A549 (cell line): ENCODE results near the gene RABL6. TPM values are rescaled to one million over a fixed set of nuclear protein-coding genes. Genes with fewer than 3 reads are reported as not detected.

Source experiments
- ATAC-seq, 2 experiments: fragments of 200-7000 bp in 1 of 2; fragments of >200 bp in 1 of 2; cut with Nextera tagmentation in 1 of 2; cut with Tn5 transposase in 1 of 2; 3 replicates each; pipeline versions ENCODE4 v1.8.0 to v1.9.1; 2018 to 2020; ENCODE audit warnings: mild to moderate bottlenecking in 1 of 2, moderate library complexity in 1 of 2
- CTCF ChIA-PET: fragments of 300-600 bp; sonication (Branson Sonifier 250); formaldehyde crosslinking; extraction: SDS; loops from one replicate; lab custom pipeline; 2021; ENCODE audit warnings: antibody characterized with exemption, inconsistent platforms; lab: Yijun Ruan, JAX
- POLR2A ChIA-PET: fragments of 350-600 bp; formaldehyde crosslinking; extraction: SDS; loops from one replicate; lab custom pipeline; 2021; ENCODE audit warnings: antibody characterized with exemption, inconsistent platforms; lab: Yijun Ruan, JAX
- DNase-seq, 2 experiments: peaks; one replicate each; pipeline versions ENCODE4 v3.0.0 to v3.0.0-alpha.2; 2011 to 2016; ENCODE audit warnings: low read depth in 1 of 2, low spot score in 1 of 2
- FAIRE-seq: peaks from 2 replicates; lab custom pipeline; 2011; peaks lifted over from hg19 to GRCh38; lab: Jason Lieb, UNC
- H3K27ac ChIP-seq, 2 experiments: fragments of >200 bp; sonication (Bioruptor Twin); formaldehyde crosslinking; 3 replicates each; pipeline ENCODE4 v1.5.1; 2016 to 2017
- H3K4me1 ChIP-seq: fragments of >200 bp; sonication (Bioruptor Twin); formaldehyde crosslinking; 3 replicates; pipeline ENCODE4 v1.6.1; 2016
- H3K4me2 ChIP-seq: fragments of >200 bp; sonication (Bioruptor Twin); formaldehyde crosslinking; 3 replicates; pipeline ENCODE4 v1.6.1; 2016
- H3K4me3 ChIP-seq: fragments of >200 bp; sonication (Bioruptor Twin); formaldehyde crosslinking; 3 replicates; pipeline ENCODE4 v1.5.1; 2016
- H3K9me3 ChIP-seq: fragments of >200 bp; sonication (Bioruptor Twin); formaldehyde crosslinking; 3 replicates; pipeline ENCODE4 v1.6.1; 2016
- CBX8 ChIP-seq: fragments of 200-600 bp; sonication (generic); IDR thresholded peaks from 2 replicates; pipeline ENCODE4 v1.6.1; 2016
- FOSB ChIP-seq: fragments of 250-450 bp; sonication (Bioruptor Pico); IDR thresholded peaks from 2 replicates; pipeline ENCODE4 v1.5.0; 2020; ENCODE audit warnings: mild to moderate bottlenecking, moderate library complexity
- HES2 ChIP-seq: fragments of >200 bp; sonication (Bioruptor Twin); formaldehyde crosslinking; IDR thresholded peaks from 2 replicates; pipeline ENCODE4 v1.6.1; 2016
- KDM1A ChIP-seq: fragments of 200-600 bp; sonication (generic); IDR thresholded peaks from 2 replicates; pipeline ENCODE4 v1.6.1; 2016; ENCODE audit warnings: low read depth, mild to moderate bottlenecking
- MAX ChIP-seq: IDR thresholded peaks from 2 replicates; pipeline ENCODE4 v1.6.1; 2012
- MAZ ChIP-seq: fragments of 150-350 bp; IDR thresholded peaks from 2 replicates; pipeline ENCODE4 v1.6.1; 2014; ENCODE audit warnings: antibody characterized with exemption, low read depth, low read length, borderline replicate concordance
- MYC ChIP-seq: IDR thresholded peaks from 2 replicates; pipeline ENCODE4 v1.6.1; 2012; ENCODE audit warnings: mild to moderate bottlenecking, inconsistent platforms, low read length, improper control_type of control experiment, borderline replicate concordance
- NPAS2 ChIP-seq: fragments of 250-450 bp; sonication (Bioruptor Pico); IDR thresholded peaks from 2 replicates; pipeline ENCODE4 v1.8.0; 2022; ENCODE audit warnings: mild to moderate bottlenecking, moderate library complexity, borderline replicate concordance
- POLR2A ChIP-seq: IDR thresholded peaks from 2 replicates; pipeline ENCODE4 v1.6.1; 2012; ENCODE audit warnings: mild to moderate bottlenecking, low read length
- RAD21 ChIP-seq, 2 experiments: fragments of >200 bp in 1 of 2; sonication (Bioruptor Twin) in 1 of 2; formaldehyde crosslinking in 1 of 2; IDR thresholded peaks in 1 of 2; conservative IDR thresholded peaks in 1 of 2; 2 replicates in 1 of 2; 3 replicates in 1 of 2; pipeline ENCODE4 v1.6.1; 2012 to 2018; ENCODE audit warnings: inconsistent platforms in 1 of 2
- TP53 ChIP-seq: fragments of 250-450 bp; sonication (Bioruptor Pico); IDR thresholded peaks from 2 replicates; pipeline ENCODE4 v1.5.0; 2021; ENCODE audit warnings: mild to moderate bottlenecking, moderate library complexity
- ZFP36 ChIP-seq: fragments of 450-650 bp; IDR thresholded peaks from 2 replicates; pipeline ENCODE4 v1.6.1; 2014; ENCODE audit warnings: borderline replicate concordance; ENCODE audit not compliant: partially characterized antibody
- WGBS: methylation state at CpG from one replicate; pipeline ENCODE4 v1.1.6; 2017; ENCODE audit errors: missing lambda C conversion rate; 5-methylcytosine and 5-hydroxymethylcytosine counted together
- polyA plus RNA-seq, 4 experiments: library from polyadenylated mRNA; depleted of rRNA in 3 of 4; stranded (reverse); fragments of >200 nt; fragmentation: RNase III in 1 of 4; extraction: RNeasy Plus Mini Kit Qiagen cat#74134 plus additional on column Dnase treatment in 1 of 4; gene quantifications; 2 replicates in 3 of 4; 3 replicates in 1 of 4; pipeline ENCODE4 v1.2.3, GENCODE V29; 2011 to 2017

The RABL6 gene
- polyA plus RNA-seq, 2 of the 4 experiments (the other 2 are of a cell fraction): 46.8 to 71.4 TPM

GRCh38 chr9:136761545-136761981, 46.2 kb upstream of the RABL6 start:
- no peaks in the 10 kb centered on the region for H3K9me3 ChIP-seq
- TF ChIP-seq HES2 (no peak), KDM1A (0 out of 2 replicates have a peak, but pooled peaks have one; percentile 17), ZFP36 (peak; percentile 88)
- POLR2A ChIA-PET: no interaction called here
- DNase-seq (no peak), FAIRE-seq (no peak), ATAC-seq (no peak)
- WGBS: 64% methylated on average over 5 of the region's 13 CpGs
- CTCF ChIA-PET: interaction anchor here (0.9 to 28.0 kb wide), 11 partner anchors 15 to 130 kb away, joined by 3 to 625 read pairs (median 5); partner anchors contain the start of genes LCN10, LCN6, RABL6 and TMEM141
- no peak overlapping the region for H3K4me2 ChIP-seq
- H3K4me1 ChIP-seq: peaks cover 12% of the 10 kb centered on the region
- no peak overlapping the region for H3K4me3 ChIP-seq
- no peak overlapping the region for H3K27ac ChIP-seq

- Histone ChIP-seq H3K4me1 (peaks cover 16% of the 10 kb centered on the region), H3K9me3 (no peaks in the 10 kb centered on the region), H3K4me2 (no peak overlapping the region; the same call in 2 of the 3 replicates), H3K27ac (peak overlapping the region in 1 of 2 experiments; percentile 14; a peak in 2 of 6 replicates), H3K4me3 (no peak overlapping the region)
- ChIA-PET POLR2A (no interaction called here), CTCF (interaction anchor here (1.3 to 28.0 kb wide), 5 partner anchors 16 to 38 kb away, joined by 4 to 625 read pairs (median 11); partner anchors contain the start of genes LCN10, LCN6 and TMEM141)
- no peak for DNase-seq
- WGBS: 88% methylated on average over 11 of the region's 17 CpGs
- no peak for ATAC-seq
- no peak for TF ChIP-seq FOSB (CRISPR knock-in tag)
- TF ChIP-seq CBX8: no peak
- no peak for FAIRE-seq
Measured at GRCh38 chr9:136762221-136762691, 45.5 kb upstream of the RABL6 start.

- Histone ChIP-seq H3K4me2 (peak overlapping the region; percentile 66), H3K4me1 (peaks cover 16% of the 10 kb centered on the region), H3K4me3 (no peak overlapping the region), H3K27ac (peak overlapping the region in 1 of 2 experiments; percentile 68; a peak in 3 of 6 replicates), H3K9me3 (no peaks in the 10 kb centered on the region)
- ChIA-PET POLR2A (interaction anchor here (1.3 kb wide), 1 partner anchor 35 kb away, joined by 4 read pairs; no protein-coding TSS in a partner anchor), CTCF (interaction anchor here (1.0 to 28.0 kb wide), 5 partner anchors 15 to 34 kb away, joined by 3 to 625 read pairs (median 11); partner anchors contain the start of genes LCN10, LCN6 and TMEM141)
- peak; percentile 21 to 68; a peak in 4 of 6 replicates for ATAC-seq
- no peak for FAIRE-seq
- TF ChIP-seq MYC (no peak), POLR2A (peak; percentile 22; the same call in 1 of the 2 replicates), MAX (no peak)
- 52% methylated on average over 20 of the region's 37 CpGs for WGBS
- DNase-seq: peak; percentile 49 to 79
Measured at GRCh38 chr9:136762915-136763648, 44.7 kb upstream of the RABL6 start.

- DNase-seq: no peak
- H3K4me2 ChIP-seq: peak overlapping the region; percentile 66; the same call in 1 of the 3 replicates
- no peak for ATAC-seq
- 88% methylated on average over 14 of the region's 14 CpGs for whole genome bisulfite sequencing
- H3K4me3 ChIP-seq: no peak overlapping the region
- H3K9me3 ChIP-seq: no peaks in the 10 kb centered on the region
- peaks cover 16% of the 10 kb centered on the region for H3K4me1 ChIP-seq
- ChIA-PET POLR2A (interaction anchor here (1.3 kb wide), 1 partner anchor 36 kb away, joined by 4 read pairs; no protein-coding TSS in a partner anchor), CTCF (interaction anchor here (1.0 to 28.0 kb wide), 4 partner anchors 15 to 265 kb away, joined by 3 to 625 read pairs (median 8); partner anchors contain the start of gene TMEM141)
- H3K27ac ChIP-seq: 0 out of 6 replicates have a peak overlapping the region, but pooled peaks of 1 of the 2 experiments have one; percentile 36
- TF ChIP-seq RAD21 (conservative IDR thresholded peaks at IDR 0.05 in 1 of 2, IDR thresholded peaks at IDR 0.05 in 1 of 2) (no peak), TP53 (CRISPR knock-in tag) (no peak), NPAS2 (CRISPR knock-in tag) (no peak), MAZ (no peak)
- FAIRE-seq: no peak
Measured at GRCh38 chr9:136763649-136764035, 44.1 kb upstream of the RABL6 start.
